ENCODE results near the gene TCF7. TPM values are rescaled to one million over a fixed set of nuclear protein-coding genes. Genes with fewer than 3 reads are reported as not detected.

Gene TCF7
- total RNA-seq, 1 donor from 2014 or later = 0.55 TPM

GRCh38 chr5:134136771-134137170 lies 22.3 kb downstream of the TCF7 start:
- Mint-ChIP-seq H3K4me1 (ENCODE audit: low read depth) (peaks cover 5% of the 10 kb centered on the region), H3K4me3 (ENCODE audit: unreplicated experiment) (no peak overlapping the region), H3K9me3 (ENCODE audit: low read depth) (no peaks in the 10 kb centered on the region), H3K27ac (ENCODE audit: unreplicated experiment) (no peak overlapping the region), H3K27me3 (ENCODE audit: low read depth) (no peaks in the 10 kb centered on the region), H3K36me3 (ENCODE audit: low read depth) (peaks cover 8% of the 10 kb centered on the region)
- TF ChIP-seq, protein P1, sequence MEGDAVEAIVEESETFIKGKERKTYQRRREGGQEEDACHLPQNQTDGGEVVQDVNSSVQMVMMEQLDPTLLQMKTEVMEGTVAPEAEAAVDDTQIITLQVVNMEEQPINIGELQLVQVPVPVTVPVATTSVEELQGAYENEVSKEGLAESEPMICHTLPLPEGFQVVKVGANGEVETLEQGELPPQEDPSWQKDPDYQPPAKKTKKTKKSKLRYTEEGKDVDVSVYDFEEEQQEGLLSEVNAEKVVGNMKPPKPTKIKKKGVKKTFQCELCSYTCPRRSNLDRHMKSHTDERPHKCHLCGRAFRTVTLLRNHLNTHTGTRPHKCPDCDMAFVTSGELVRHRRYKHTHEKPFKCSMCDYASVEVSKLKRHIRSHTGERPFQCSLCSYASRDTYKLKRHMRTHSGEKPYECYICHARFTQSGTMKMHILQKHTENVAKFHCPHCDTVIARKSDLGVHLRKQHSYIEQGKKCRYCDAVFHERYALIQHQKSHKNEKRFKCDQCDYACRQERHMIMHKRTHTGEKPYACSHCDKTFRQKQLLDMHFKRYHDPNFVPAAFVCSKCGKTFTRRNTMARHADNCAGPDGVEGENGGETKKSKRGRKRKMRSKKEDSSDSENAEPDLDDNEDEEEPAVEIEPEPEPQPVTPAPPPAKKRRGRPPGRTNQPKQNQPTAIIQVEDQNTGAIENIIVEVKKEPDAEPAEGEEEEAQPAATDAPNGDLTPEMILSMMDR (IDR thresholded peaks at IDR 0.05) = no peak
- DNase-seq (ENCODE audit: low spot score) = peak; percentile 51

DNA sequence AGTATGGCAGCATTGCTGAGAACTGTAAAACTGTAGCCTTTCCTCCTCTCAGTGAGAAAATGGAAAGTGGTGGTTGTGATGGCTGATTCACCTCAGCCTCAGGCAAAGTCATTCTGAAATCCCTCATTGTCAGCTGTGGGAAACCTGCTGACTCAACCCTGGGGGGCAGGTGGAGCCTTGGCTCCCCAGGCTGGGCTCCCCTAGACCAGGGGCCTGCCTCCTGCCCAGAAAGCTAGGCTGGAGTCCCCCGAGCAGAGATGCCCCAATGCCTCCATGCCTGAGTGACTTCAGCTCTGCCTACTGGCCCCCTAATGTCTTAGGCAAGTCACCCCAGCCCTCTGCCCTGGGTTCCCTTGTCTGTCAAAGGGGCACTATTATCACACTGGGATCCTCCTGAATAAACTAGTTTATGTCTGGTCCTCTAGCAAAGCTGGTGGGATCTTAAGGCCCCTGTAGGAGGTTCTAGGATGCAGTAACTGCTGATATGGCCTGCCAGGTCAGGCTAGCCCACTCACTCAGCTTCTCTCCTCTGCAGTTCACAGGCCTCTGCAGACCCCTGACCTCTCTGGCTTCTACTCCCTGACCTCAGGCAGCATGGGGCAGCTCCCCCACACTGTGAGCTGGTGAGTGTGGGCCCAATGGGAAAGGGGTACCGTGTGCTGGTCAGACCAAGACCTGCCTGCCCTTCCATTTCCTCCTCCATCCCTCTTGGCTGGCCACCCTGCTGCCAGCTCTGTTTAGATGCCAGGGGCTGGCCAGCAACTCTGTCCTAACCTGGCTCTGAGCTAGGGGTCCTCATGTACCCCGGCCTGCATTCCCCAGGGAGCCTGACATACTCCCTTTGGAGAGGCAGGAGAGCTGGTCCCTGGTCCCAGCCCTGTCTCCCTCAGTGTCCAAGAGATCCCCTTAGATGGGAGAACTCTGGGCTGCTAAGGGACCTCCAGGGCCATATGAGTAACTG lies 24.2 kb downstream of the TCF7 start:
- TF ChIP-seq, protein P1 (IDR thresholded peaks at IDR 0.05) = no peak
- DNase-seq (ENCODE audit: low spot score) = peak; percentile 77
- Mint-ChIP-seq H3K27ac (ENCODE audit: unreplicated experiment) (no peak overlapping the region), H3K27me3 (ENCODE audit: low read depth) (no peaks in the 10 kb centered on the region), H3K9me3 (ENCODE audit: low read depth) (no peaks in the 10 kb centered on the region), H3K4me3 (ENCODE audit: unreplicated experiment) (no peak overlapping the region), H3K36me3 (ENCODE audit: low read depth) (peaks cover 8% of the 10 kb centered on the region), H3K4me1 (ENCODE audit: low read depth) (peaks cover 5% of the 10 kb centered on the region)

- no peaks in the 10 kb centered on the region for H3K27me3 Mint-ChIP-seq (ENCODE audit: low read depth)
- DNase-seq (ENCODE audit: low spot score) = peak; percentile 49
- no peak overlapping the region for H3K27ac Mint-ChIP-seq (ENCODE audit: unreplicated experiment)
- no peaks in the 10 kb centered on the region for H3K9me3 Mint-ChIP-seq (ENCODE audit: low read depth)
- TF ChIP-seq, protein P1 (IDR thresholded peaks at IDR 0.05) = no peak
- no peak overlapping the region for H3K4me3 Mint-ChIP-seq (ENCODE audit: unreplicated experiment)
- peaks cover 8% of the 10 kb centered on the region for H3K36me3 Mint-ChIP-seq (ENCODE audit: low read depth)
- H3K4me1 Mint-ChIP-seq (ENCODE audit: low read depth) = peaks cover 5% of the 10 kb centered on the region
These were observed 24.9 kb downstream of the TCF7 start for GRCh38 chr5:134139377-134139851.

DNA sequence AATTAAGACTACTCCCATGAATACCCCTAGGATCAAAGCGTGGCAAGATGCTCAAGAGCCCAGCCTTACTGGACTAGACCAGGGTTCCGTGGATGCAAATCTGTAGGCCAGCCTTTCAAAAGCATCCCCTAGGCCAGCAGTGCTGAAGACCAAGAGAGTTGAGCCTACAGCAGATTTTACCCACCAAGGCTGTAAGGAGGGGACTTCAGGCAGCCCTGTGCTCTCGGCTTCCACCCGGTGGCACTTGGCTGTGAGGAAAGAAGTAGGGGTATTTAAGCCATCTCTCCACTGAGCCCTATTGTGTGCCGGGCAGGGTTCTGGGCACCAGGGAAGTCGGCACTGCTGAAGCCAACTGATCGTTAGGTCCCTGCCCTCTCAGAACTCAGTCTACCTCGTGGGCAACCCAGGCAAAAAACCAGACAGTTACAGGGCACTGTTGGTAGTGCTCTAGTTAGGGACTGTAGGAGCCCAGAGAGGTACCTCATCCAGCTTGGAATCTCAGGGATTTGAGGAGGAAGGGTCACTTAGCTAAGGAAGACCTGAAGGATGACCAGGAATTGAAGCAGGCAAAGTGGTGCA lies 25.5 kb downstream of the TCF7 start:
- Mint-ChIP-seq H3K4me3 (ENCODE audit: unreplicated experiment) (no peak overlapping the region), H3K4me1 (ENCODE audit: low read depth) (peaks cover 5% of the 10 kb centered on the region), H3K27ac (ENCODE audit: unreplicated experiment) (peak overlapping the region; percentile 17), H3K36me3 (ENCODE audit: low read depth) (peaks cover 8% of the 10 kb centered on the region), H3K9me3 (ENCODE audit: low read depth) (no peaks in the 10 kb centered on the region), H3K27me3 (ENCODE audit: low read depth) (no peaks in the 10 kb centered on the region)
- TF ChIP-seq, protein P1 (IDR thresholded peaks at IDR 0.05) = no peak
- DNase-seq (ENCODE audit: low spot score) = peak; percentile 36

DNA sequence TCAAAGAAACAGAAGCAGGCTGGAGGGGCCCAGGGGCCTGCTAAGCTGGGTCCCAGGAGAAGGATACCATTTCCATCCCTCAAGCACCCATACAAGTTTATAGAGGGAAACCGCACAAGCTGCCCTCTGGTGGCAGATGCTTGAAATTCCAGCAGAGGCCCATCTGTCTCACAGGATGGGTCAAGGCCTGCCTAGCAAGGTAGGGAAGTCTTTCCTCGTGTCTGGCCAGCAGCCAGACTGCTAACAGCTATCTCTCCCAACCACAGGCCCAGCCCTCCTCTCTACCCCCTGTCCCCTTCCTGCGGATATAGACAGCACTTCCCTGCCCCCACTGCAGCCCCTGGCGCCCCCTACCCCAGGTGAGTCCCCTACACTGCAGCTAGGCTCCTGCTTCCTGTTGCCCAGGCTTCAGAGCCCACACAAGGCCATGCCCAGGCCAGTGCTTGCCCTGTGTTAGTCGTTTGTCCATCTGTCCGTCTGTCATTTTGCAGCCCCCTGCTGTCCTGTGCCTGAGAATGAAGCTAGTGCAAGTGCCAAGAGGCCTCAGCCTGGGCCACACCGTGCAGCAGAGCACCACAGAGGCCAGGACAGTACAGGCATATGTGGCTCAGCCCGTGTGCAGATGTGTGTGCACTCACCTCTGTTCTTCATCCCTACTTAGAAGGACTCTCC lies 26.2 kb downstream of the TCF7 start:
- no peak overlapping the region for H3K4me3 Mint-ChIP-seq (ENCODE audit: unreplicated experiment)
- H3K27ac Mint-ChIP-seq (ENCODE audit: unreplicated experiment) = no peak overlapping the region
- no peaks in the 10 kb centered on the region for H3K9me3 Mint-ChIP-seq (ENCODE audit: low read depth)
- peaks cover 5% of the 10 kb centered on the region for H3K4me1 Mint-ChIP-seq (ENCODE audit: low read depth)
- no peaks in the 10 kb centered on the region for H3K27me3 Mint-ChIP-seq (ENCODE audit: low read depth)
- peak; percentile 81 for DNase-seq (ENCODE audit: low spot score)
- TF ChIP-seq, protein P1 (IDR thresholded peaks at IDR 0.05) = peak; percentile 86
- H3K36me3 Mint-ChIP-seq (ENCODE audit: low read depth) = peaks cover 4% of the 10 kb centered on the region
